Prostate gland (tissue), 2 donors: ENCODE results near the gene UBE2L3. TPM values are rescaled to one million over a fixed set of nuclear protein-coding genes. Genes with fewer than 3 reads are reported as not detected.

Experiments used
- DNase-seq: peaks from one replicate; pipeline ENCODE4 v3.0.0-alpha.2; 2019; ENCODE audit warnings: low spot score
- H3K27ac ChIP-seq, 2 donors: fragments of 200-600 bp; sonication (generic); 2 replicates each; pipeline ENCODE4 v1.5.1; 2017 to 2019
- H3K27me3 ChIP-seq: fragments of 200-600 bp; sonication (generic); replicated peaks from 2 replicates; pipeline ENCODE4 v1.5.1; 2019; ENCODE audit not compliant: insufficient read depth
- H3K36me3 ChIP-seq, 2 donors: fragments of 200-600 bp; sonication (generic); 1 replicate in 1 of 2; 2 replicates in 1 of 2; pipeline versions ENCODE4 v1.5.1 to v1.8.1; 2017 to 2019
- H3K4me1 ChIP-seq: fragments of 200-600 bp; sonication (generic); replicated peaks from 2 replicates; pipeline ENCODE4 v1.5.1; 2019
- H3K4me3 ChIP-seq, 2 donors: fragments of 200-600 bp; sonication (generic); 2 replicates each; pipeline ENCODE4 v1.5.1; 2017 to 2019
- H3K9me3 ChIP-seq: fragments of 200-600 bp; sonication (generic); 2 replicates; pipeline ENCODE4 v1.5.1; 2017
- CTCF ChIP-seq, 4 experiments: fragments of 200-600 bp in 2 of 4; fragments of 450-650 bp in 2 of 4; sonication (generic) in 2 of 4; IDR thresholded peaks; 1 replicate in 3 of 4; 2 replicates in 1 of 4; pipeline ENCODE4 v1.5.1; 2016 to 2019; ENCODE audit warnings: antibody characterized with exemption in 4 of 4, mild to moderate bottlenecking in 2 of 4, moderate library complexity in 2 of 4
- POLR2A ChIP-seq: fragments of 450-650 bp; IDR thresholded peaks from one replicate; pipeline ENCODE4 v1.6.1; 2016; ENCODE audit warnings: antibody characterized with exemption, mild to moderate bottlenecking
- POLR2AphosphoS5 ChIP-seq: sonication (generic); formaldehyde crosslinking; IDR thresholded peaks from one replicate; pipeline ENCODE4 v1.6.1; 2017; ENCODE audit warnings: antibody characterized with exemption
- WGBS: methylation state at CpG from one replicate; pipeline ENCODE4 v1.1.5; 2018; 5-methylcytosine and 5-hydroxymethylcytosine counted together
- intact Hi-C: fragments of 100-400 bp; cut with DNase I; formaldehyde crosslinking; loops from one replicate; pipeline ENCODE4 v1.14.2; 2022
- total RNA-seq, 2 donors: library from RNA; depleted of rRNA; stranded (reverse); fragments of >200 nt; gene quantifications; one replicate each; pipeline ENCODE4 v1.1.0, GENCODE V29; 2016

UBE2L3 gene
- total RNA-seq, 2 donors from 2014 or later = 61.7 to 78.1 TPM

GRCh38 chr22:21626735-21627469 is 59.4 kb downstream of the UBE2L3 start:
- no peaks in the 10 kb centered on the region for H3K9me3 ChIP-seq
- TF ChIP-seq POLR2A (no peak), CTCF (IDR thresholded peaks at IDR 0.05) (no peak), POLR2AphosphoS5 (no peak)
- no peaks in the 10 kb centered on the region for H3K27me3 ChIP-seq
- H3K27ac ChIP-seq = no peak overlapping the region
- intact Hi-C loops = no loop called here
- H3K4me3 ChIP-seq = no peak overlapping the region
- peaks cover 19% of the 10 kb centered on the region for H3K4me1 ChIP-seq
- DNase-seq = no peak
- H3K36me3 ChIP-seq = no peaks in the 10 kb centered on the region
- WGBS = 85% methylated on average over 11 of the region's 11 CpGs

GRCh38 chr22:21628386-21629254 is 61.1 kb downstream of the UBE2L3 start:
- H3K9me3 ChIP-seq = no peaks in the 10 kb centered on the region
- no peak for DNase-seq
- H3K27me3 ChIP-seq = no peaks in the 10 kb centered on the region
- no peaks in the 10 kb centered on the region for H3K36me3 ChIP-seq
- H3K27ac ChIP-seq = no peak overlapping the region
- H3K4me1 ChIP-seq = peaks cover 15% of the 10 kb centered on the region
- no peak for TF ChIP-seq CTCF (IDR thresholded peaks at IDR 0.05)
- WGBS = 64% methylated on average over 67 of the region's 74 CpGs
- peak overlapping the region; percentile 74 to 92 for H3K4me3 ChIP-seq
- intact Hi-C loops = no loop called here

GRCh38 chr22:21629255-21630149 is 62.0 kb downstream of the UBE2L3 start, which contains the start of gene YDJC:
Gene YDJC (minus strand): TSS chr22:21630022. CDS start chr22:21630014, 8 bp downstream.
- peak; percentile 93 for DNase-seq
- H3K36me3 ChIP-seq = no peaks in the 10 kb centered on the region
- intact Hi-C loops = no loop called here
- TF ChIP-seq CTCF (IDR thresholded peaks at IDR 0.05) (peak; percentile 38 to 95 (median 83)), POLR2AphosphoS5 (peak; percentile 78), POLR2A (peak; percentile 56)
- peak within 1 kb of the TSS; percentile 79 to 82 for H3K27ac ChIP-seq
- H3K4me3 ChIP-seq = peak within 1 kb of the TSS; percentile 74 to 92
- no peaks in the 10 kb centered on the region for H3K27me3 ChIP-seq
- H3K4me1 ChIP-seq = peaks cover 11% of the 10 kb centered on the region
- no peaks in the 10 kb centered on the region for H3K9me3 ChIP-seq
- WGBS = under 1% methylated on average over 70 of the region's 93 CpGs

- Histone ChIP-seq H3K27ac (peak overlapping the region in 1 of 2 donors; percentile 17), H3K36me3 (no peaks in the 10 kb centered on the region), H3K27me3 (no peaks in the 10 kb centered on the region), H3K9me3 (no peaks in the 10 kb centered on the region), H3K4me3 (no peak overlapping the region), H3K4me1 (peaks cover 8% of the 10 kb centered on the region)
- no peak for TF ChIP-seq CTCF (IDR thresholded peaks at IDR 0.05)
- intact Hi-C loops = no loop called here
- 93% methylated on average over 4 of the region's 4 CpGs for WGBS
- DNase-seq = no peak
Observed at GRCh38 chr22:21631025-21631424, 63.5 kb downstream of the UBE2L3 start.
